Measurements from ENCODE around the gene SERPINA3.
"Not testable (repeated sequence)": the region's sequence is repeated elsewhere in the genome, so short reads cannot be mapped to it uniquely, and the experiment has no call there.

The SERPINA3 gene

GRCh38 chr14:94632305-94632590 lies 20.1 kb downstream of the SERPINA3 start:
- DNase-seq (ENCODE audit: low spot score) = no peak

GRCh38 chr14:94633121-94633520 lies 20.9 kb downstream of the SERPINA3 start:
- no peak for DNase-seq (ENCODE audit: low spot score)

DNA sequence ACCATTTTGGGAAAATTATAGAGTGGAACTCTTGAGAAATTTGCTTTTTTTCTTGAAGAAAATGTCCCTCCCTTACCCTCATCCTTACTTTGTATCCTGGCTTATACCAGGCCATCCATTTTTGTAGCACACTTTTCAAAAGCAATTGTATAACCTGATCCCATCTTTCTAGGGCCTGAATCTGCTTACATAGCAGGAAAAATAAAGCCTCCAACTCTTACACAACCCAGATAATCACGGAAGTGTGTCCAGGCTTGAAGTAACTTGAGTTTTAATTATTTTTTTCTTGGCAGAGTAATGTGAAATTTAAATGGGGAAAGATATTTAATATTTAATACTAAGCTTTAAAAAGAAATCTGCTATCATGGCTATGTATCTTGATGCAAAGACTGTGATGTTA lies 23.0 kb downstream of the SERPINA3 start:
- DNase-seq (ENCODE audit: low spot score) = no peak

- DNase-seq (ENCODE audit: low spot score) = no peak
Observed at GRCh38 chr14:94636744-94637412, 24.7 kb downstream of the SERPINA3 start.

DNA sequence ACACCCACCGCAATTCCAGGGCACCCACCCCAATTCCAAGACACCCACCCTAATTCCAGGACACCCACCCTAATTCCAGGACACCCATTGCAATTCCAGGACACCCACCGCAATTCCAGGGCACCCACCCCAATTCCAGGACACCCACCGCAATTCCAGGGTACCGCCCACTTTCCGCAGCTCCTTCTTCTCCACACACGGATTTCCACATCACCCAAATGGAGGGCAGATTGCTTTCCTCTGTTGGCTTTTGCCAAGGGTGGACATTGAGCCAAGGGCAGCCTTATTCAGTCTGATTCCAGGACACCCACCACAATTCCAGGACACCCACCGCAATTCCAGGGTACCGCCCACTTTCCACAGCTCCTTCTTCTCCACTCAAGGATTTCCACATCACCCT lies 25.6 kb downstream of the SERPINA3 start:
- not testable (repeated sequence) for DNase-seq (ENCODE audit: low spot score)

DNA sequence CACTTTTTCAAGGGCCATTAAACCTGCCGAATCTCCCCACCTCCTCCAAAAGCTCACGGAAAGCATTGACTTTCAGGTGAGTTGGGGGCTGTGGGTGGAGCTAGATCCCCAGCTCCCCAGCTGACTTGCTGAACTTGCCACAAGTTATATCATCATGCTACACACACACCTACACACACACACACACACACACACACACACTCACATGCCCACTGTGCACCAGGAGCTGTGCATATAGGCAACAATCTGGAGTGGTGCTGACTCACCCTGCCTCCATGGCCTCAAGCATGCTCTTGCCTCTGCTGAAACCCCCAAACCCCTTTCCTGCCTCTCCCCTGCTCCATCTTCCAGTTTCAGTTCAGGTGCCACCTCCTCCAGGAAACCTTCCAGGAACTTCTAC lies 26.1 kb downstream of the SERPINA3 start:
- DNase-seq (ENCODE audit: low spot score) = no peak

DNA sequence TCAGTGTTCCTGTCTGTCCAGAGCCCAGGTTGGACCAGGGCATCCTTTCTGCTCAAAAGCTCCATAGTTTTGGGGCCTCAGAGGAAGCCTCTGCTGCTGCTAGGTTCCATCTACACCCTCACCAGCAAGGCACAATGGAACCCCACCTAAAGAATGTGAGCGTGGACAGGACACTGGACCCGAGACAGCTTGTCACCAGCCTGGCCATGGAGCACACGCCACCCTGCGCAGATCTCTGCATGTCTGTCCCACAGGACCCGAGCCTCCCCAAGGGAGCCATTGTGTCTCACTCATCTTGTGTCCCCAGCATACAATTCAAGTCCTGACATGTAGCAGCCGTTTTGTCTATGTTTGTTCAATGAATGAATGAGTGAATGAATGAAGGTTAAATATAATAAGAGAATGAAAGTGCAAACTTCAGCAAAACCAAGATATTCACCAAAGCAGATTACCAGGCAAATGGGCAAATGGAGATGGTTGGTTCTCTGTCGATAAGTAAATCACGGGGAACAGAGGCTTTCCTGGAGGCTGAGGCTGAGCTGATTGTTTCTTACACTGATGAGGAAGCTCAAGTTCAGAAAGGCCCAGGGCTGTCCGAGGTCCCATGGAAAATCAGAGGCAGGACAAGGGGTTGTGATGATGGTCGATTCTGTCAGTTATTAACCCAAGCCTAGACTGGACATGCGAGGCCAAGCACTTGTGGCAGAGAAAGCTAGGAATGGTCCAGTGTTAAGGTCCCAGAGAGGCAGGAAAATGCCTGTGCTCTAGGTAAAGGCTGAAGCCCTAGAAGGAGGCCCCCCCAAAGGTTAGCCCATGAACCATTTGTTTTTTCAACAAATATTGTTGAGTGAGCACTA lies 27.0 kb downstream of the SERPINA3 start:
- no peak for DNase-seq (ENCODE audit: low spot score)

GRCh38 chr14:94640721-94641631 lies 28.8 kb downstream of the SERPINA3 start:
- DNase-seq (ENCODE audit: low spot score) = no peak

DNA sequence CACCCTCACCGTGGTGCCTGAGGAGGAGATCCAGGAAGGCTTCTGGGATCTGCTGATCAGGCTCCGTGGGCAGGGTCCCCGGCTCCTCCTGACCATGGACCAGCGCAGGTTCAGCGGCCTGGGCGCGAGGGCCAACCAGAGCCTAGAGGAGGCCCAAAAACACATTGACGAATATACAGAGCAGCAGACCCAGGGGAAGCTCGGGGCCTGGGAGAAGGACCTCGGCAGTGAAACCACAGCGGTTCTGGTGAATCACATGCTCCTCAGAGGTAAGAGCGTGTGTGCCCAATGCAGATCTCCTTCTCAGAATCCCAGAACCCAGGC lies 29.4 kb downstream of the SERPINA3 start:
- no peak for DNase-seq (ENCODE audit: low spot score)

GRCh38 chr14:94643316-94644101 lies 31.3 kb downstream of the SERPINA3 start:
- DNase-seq (ENCODE audit: low spot score) = no peak

GRCh38 chr14:94644102-94644535 lies 31.9 kb downstream of the SERPINA3 start:
- DNase-seq (ENCODE audit: low spot score) = no peak

DNA sequence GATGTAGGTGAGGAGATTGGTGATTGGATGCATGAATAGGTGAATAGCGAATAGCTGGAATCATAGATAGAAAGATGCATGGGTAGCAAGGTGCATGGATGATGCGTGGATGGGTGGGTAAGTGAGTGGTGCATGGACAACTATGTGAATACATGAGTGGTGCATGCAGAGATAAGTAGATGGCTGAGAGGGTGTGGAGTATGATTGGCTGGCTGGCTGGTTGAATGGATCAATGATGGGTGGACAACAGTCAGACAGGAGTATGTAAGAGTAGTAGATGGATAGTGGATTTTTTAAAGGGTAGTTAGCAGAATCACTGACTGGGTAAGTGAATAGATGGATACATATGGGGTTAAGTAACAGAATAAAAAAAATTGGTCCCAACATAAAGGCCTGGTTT lies 33.9 kb downstream of the SERPINA3 start:
- no peak for DNase-seq (ENCODE audit: low spot score)

DNA sequence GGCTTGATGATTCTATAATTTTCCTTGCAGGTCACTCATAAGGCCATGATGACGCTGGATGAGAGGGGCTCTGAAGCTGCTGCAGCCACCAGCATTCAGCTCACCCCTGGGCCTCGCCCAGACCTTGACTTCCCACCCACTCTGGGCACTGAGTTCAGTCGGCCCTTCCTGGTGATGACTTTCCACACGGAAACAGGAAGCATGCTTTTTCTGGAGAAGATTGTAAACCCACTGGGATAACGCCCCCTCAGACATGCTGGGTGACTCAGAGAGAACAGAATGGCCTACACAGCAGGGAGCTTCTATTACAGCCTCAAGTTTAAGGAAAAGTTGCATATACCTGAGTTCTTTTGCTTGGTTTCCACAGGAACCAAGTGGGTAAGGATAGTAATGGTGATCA lies 34.3 kb downstream of the SERPINA3 start:
- DNase-seq (ENCODE audit: low spot score) = no peak

GRCh38 chr14:94648801-94649200 lies 36.6 kb downstream of the SERPINA3 start:
- DNase-seq (ENCODE audit: low spot score) = no peak

DNA sequence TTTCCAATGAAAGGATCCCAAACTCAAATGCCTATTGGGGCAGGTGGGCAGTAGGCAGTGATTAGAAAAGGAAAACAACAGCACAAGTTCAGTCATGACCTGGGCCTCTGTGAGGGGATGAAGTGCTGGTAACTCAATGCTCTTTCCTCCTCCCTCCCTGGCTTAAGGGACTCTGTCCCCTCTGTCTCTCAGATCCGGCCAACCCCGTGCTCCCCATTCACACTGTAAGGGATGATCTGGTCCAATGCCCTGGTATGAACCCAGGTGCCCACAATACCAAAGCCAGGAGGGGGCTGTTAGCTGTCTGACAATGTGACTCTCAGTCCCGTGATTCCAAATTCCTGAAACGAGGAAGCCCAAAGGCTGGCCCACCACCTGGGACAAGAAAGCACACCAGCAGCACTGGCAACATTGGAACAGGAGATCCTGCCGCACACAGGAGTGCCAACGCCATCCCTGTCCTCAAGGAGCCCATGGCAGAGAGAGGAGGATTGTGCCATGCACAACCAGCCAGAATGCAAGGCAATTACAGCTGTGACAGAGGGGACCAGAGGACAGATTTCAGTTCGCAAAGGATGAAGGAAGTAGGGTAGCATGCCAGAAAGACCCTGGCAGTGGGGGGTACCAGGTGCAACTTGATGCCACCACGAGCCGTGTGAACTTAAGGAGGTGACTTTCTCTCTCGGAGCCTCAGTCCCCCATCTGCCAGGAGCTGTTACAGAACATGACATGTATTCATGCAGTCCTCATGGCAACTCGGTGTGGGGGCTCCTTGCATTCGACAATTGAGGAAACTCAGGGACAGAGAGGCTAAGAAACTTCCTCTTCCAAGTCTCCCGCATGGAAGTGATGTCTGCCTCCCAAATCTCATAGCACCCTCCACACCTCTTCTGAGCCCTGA lies 37.6 kb downstream of the SERPINA3 start:
- DNase-seq (ENCODE audit: low spot score) = no peak

DNA sequence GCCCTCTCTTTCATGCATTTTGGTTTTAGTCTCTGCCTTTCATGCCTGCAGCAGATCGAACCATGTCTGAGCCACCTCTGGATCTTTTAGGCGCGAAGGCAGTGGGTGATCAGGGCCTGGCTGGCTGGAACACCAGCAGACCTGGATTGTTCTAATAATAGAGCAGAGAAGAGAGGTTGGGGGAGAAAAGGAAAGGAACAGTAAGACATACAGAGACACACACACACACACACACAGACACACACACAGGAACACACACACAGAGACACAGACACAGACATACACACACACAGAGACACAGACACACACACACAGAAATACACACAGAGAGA lies 38.2 kb downstream of the SERPINA3 start:
- DNase-seq (ENCODE audit: low spot score) = no peak

DNA sequence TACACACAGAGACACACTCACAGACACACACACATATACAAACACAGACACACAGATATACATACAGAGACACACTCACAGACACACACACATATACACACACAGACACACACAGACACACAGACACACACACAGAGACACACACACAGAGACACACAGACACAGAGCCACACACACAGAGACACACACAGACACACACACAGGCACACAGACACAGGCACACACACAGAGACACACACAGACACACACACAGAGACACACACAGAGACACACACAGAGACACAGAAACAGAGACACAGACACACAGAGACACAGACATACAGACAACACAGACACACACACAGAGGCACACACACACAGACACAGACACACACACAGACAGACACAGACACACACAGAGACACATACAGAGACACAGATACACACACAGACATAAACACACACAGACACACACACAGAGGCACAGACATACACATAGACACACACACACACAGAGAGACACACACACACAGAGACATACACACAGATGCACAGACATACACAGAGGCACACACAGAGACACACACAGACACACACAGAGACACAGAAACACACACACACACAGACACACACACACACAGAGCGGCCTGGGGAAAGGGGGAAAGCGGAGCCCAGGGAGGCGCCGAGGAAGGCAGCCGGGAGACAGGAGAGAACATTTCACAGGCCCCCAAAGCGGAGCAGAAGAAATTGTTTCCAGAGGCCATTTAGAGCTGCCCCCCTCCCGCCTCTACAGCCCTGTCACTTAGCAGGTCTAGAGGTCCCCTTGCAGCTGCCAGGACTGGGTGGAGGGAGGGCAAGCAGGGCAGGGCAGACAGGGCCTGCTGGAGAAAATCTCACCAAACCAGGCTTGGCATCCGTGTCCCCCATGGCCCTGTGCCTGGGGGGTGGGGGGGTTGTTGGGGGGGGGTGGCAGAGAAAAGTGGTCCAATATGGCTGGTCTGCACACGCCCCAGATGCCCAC lies 38.9 kb downstream of the SERPINA3 start:
- DNase-seq (ENCODE audit: low spot score) = peak; percentile 1

DNA sequence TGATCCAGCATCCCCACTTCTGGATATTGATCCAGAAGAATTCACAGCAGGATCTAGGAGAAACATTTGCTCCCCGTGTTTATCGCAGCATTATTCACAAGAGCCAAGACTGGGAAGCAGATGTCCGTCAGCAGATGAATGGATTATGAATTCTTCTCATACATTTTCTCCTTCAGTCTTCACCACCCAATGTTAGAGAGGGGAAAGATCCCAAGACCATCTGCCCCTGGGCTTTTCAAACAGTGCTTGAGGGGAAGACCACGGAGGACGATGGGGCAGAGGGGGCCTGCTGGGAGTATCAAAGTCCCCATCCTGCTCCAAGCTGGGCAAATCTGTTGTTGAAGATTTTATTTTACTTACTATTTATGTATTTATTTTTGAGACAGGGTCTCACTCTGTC lies 41.1 kb downstream of the SERPINA3 start:
- no peak for DNase-seq (ENCODE audit: low spot score)

GRCh38 chr14:94654071-94654861 lies 42.1 kb downstream of the SERPINA3 start:
- DNase-seq (ENCODE audit: low spot score) = no peak

Measured in SK-N-DZ (cell line).